Karpas-422 (cell line): ENCODE measurements around the gene CCDC57. TPM values are rescaled to one million over a fixed set of nuclear protein-coding genes. Genes with fewer than 3 reads are reported as not detected.

ENCODE experiments used
- DNase-seq: peaks from one replicate; pipeline ENCODE4 v3.0.0-alpha.2; 2015
- H2AFZ ChIP-seq: fragments of 200-600 bp; sonication (generic); 2 replicates; pipeline ENCODE4 v1.6.1; 2014; ENCODE audit warnings: antibody characterized with exemption, low read length, mixed read lengths
- H3K27ac ChIP-seq: fragments of 200-600 bp; sonication (generic); 2 replicates; pipeline ENCODE4 v1.5.1; 2014; ENCODE audit warnings: mild to moderate bottlenecking, low read length, moderate library complexity
- H3K27me3 ChIP-seq: fragments of 200-600 bp; sonication (generic); 2 replicates; pipeline ENCODE4 v1.6.1; 2014; ENCODE audit warnings: low read length, mixed read lengths
- H3K36me3 ChIP-seq: fragments of 200-600 bp; sonication (generic); 2 replicates; pipeline ENCODE4 v1.6.1; 2014; ENCODE audit warnings: low read length, mixed read lengths; ENCODE audit not compliant: insufficient read depth
- H3K4me1 ChIP-seq: fragments of 200-600 bp; sonication (generic); 2 replicates; pipeline ENCODE4 v1.6.1; 2014; ENCODE audit warnings: mild to moderate bottlenecking, low read length, mixed read lengths
- H3K4me2 ChIP-seq: fragments of 200-600 bp; sonication (generic); 2 replicates; pipeline ENCODE4 v1.6.1; 2014; ENCODE audit warnings: low read length, low read depth, mild to moderate bottlenecking; ENCODE audit not compliant: poor library complexity, severe bottlenecking
- H3K4me3 ChIP-seq: fragments of 200-600 bp; sonication (generic); 2 replicates; pipeline ENCODE4 v1.5.1; 2014; ENCODE audit warnings: mild to moderate bottlenecking, antibody characterized with exemption, low read length, mixed read lengths
- H3K79me2 ChIP-seq: fragments of 200-600 bp; sonication (generic); 2 replicates; pipeline ENCODE4 v1.6.1; 2014; ENCODE audit warnings: mild to moderate bottlenecking, low read length, mixed read lengths
- H3K9ac ChIP-seq: fragments of 200-600 bp; sonication (generic); 2 replicates; pipeline ENCODE4 v1.6.0; 2014; ENCODE audit warnings: low read length
- H3K9me2 ChIP-seq: fragments of 200-600 bp; sonication (generic), shearing (Covaris generic); replicated peaks from 2 replicates; pipeline ENCODE4 v1.6.0; 2014; ENCODE audit warnings: mild to moderate bottlenecking, low read length, moderate library complexity; ENCODE audit not compliant: insufficient read depth
- H3K9me3 ChIP-seq: fragments of 300-700, 200-600 bp; sonication (generic); 2 replicates; pipeline ENCODE4 v1.6.1; 2014; ENCODE audit warnings: low read length, mixed read lengths
- H4K20me1 ChIP-seq: fragments of 200-600 bp; sonication (generic); 2 replicates; pipeline ENCODE4 v1.6.1; 2014; ENCODE audit warnings: mild to moderate bottlenecking, antibody characterized with exemption, low read length, low read depth; ENCODE audit not compliant: insufficient read depth
- total RNA-seq: library from RNA; depleted of rRNA; stranded (reverse); fragments of >200 nt; shearing (Covaris generic); gene quantifications from 2 replicates; pipeline ENCODE4 v1.2.3, GENCODE V29; 2014; ENCODE audit warnings: low replicate concordance

CCDC57 gene
- total RNA-seq, 1 experiment from 2014 or later: 31.3 TPM

GRCh38 chr17:82079001-82079677, 133.5 kb downstream of the CCDC57 start:
- H3K36me3 ChIP-seq: peaks cover 4% of the 10 kb centered on the region; the same call in 1 of the 2 replicates
- H3K27me3 ChIP-seq: no peaks in the 10 kb centered on the region

GRCh38 chr17:82078433-82078832, 134.2 kb downstream of the CCDC57 start:
- Histone ChIP-seq H3K27ac (no peak overlapping the region), H3K9ac (no peak overlapping the region), H3K27me3 (no peaks in the 10 kb centered on the region), H4K20me1 (peaks cover 22% of the 10 kb centered on the region; the same call in 1 of the 2 replicates), H3K79me2 (no peaks in the 10 kb centered on the region), H3K36me3 (peaks cover 4% of the 10 kb centered on the region; the same call in 1 of the 2 replicates), H3K9me3 (no peaks in the 10 kb centered on the region), H3K4me1 (peaks cover 6% of the 10 kb centered on the region; the same call in 1 of the 2 replicates), H3K4me2 (no peak overlapping the region), H2AFZ (no peak overlapping the region), H3K9me2 (no peaks in the 10 kb centered on the region), H3K4me3 (no peak overlapping the region)
- no peak for DNase-seq

More at GRCh38 chr17:82079001-82079677, 133.5 kb downstream of the CCDC57 start:
- Histone ChIP-seq H4K20me1 (peaks cover 27% of the 10 kb centered on the region; the same call in 1 of the 2 replicates), H3K9me3 (no peaks in the 10 kb centered on the region), H3K9ac (no peak overlapping the region), H3K4me3 (no peak overlapping the region), H2AFZ (no peak overlapping the region), H3K4me2 (no peak overlapping the region), H3K4me1 (peaks cover 6% of the 10 kb centered on the region; the same call in 1 of the 2 replicates), H3K27ac (no peak overlapping the region), H3K79me2 (no peaks in the 10 kb centered on the region), H3K9me2 (no peaks in the 10 kb centered on the region)
- DNase-seq: no peak

- Histone ChIP-seq H3K36me3 (no peaks in the 10 kb centered on the region; the same call in 1 of the 2 replicates), H3K9ac (no peak overlapping the region), H3K27me3 (no peaks in the 10 kb centered on the region), H3K79me2 (no peaks in the 10 kb centered on the region), H3K4me3 (no peak overlapping the region), H3K9me3 (no peaks in the 10 kb centered on the region), H3K4me2 (no peak overlapping the region), H3K4me1 (peaks cover 6% of the 10 kb centered on the region; the same call in 1 of the 2 replicates), H3K27ac (no peak overlapping the region), H4K20me1 (peaks cover 19% of the 10 kb centered on the region; the same call in 1 of the 2 replicates), H3K9me2 (no peaks in the 10 kb centered on the region), H2AFZ (no peak overlapping the region)
- DNase-seq: no peak
These were observed 134.9 kb downstream of the CCDC57 start for GRCh38 chr17:82077617-82078358.

GRCh38 chr17:82076785-82077591, 135.7 kb downstream of the CCDC57 start:
- H3K27ac ChIP-seq: no peak overlapping the region
- no peak for DNase-seq
- H3K4me3 ChIP-seq: no peak overlapping the region
- H3K4me1 ChIP-seq: peaks cover 6% of the 10 kb centered on the region; the same call in 1 of the 2 replicates
- no peaks in the 10 kb centered on the region for H3K9me2 ChIP-seq
- H3K36me3 ChIP-seq: no peaks in the 10 kb centered on the region; the same call in 1 of the 2 replicates
- H3K4me2 ChIP-seq: no peak overlapping the region
- H3K79me2 ChIP-seq: no peaks in the 10 kb centered on the region
- no peaks in the 10 kb centered on the region for H3K9me3 ChIP-seq
- no peak overlapping the region for H2AFZ ChIP-seq
- no peak overlapping the region for H3K9ac ChIP-seq
- H3K27me3 ChIP-seq: no peaks in the 10 kb centered on the region
- peaks cover 19% of the 10 kb centered on the region; the same call in 1 of the 2 replicates for H4K20me1 ChIP-seq

- H3K9ac ChIP-seq: no peak overlapping the region
- no peak overlapping the region for H3K27ac ChIP-seq
- peaks cover 19% of the 10 kb centered on the region; the same call in 1 of the 2 replicates for H4K20me1 ChIP-seq
- H3K79me2 ChIP-seq: no peaks in the 10 kb centered on the region
- H3K4me1 ChIP-seq: peaks cover 6% of the 10 kb centered on the region; the same call in 1 of the 2 replicates
- no peak overlapping the region for H3K4me3 ChIP-seq
- H3K9me3 ChIP-seq: no peaks in the 10 kb centered on the region
- DNase-seq: peak; percentile 54
- no peak overlapping the region for H3K4me2 ChIP-seq
- H3K27me3 ChIP-seq: no peaks in the 10 kb centered on the region
- H3K36me3 ChIP-seq: no peaks in the 10 kb centered on the region; the same call in 1 of the 2 replicates
- H3K9me2 ChIP-seq: no peaks in the 10 kb centered on the region
- no peak overlapping the region for H2AFZ ChIP-seq
These were observed 136.4 kb downstream of the CCDC57 start for GRCh38 chr17:82076018-82076784.

- Histone ChIP-seq H3K27me3 (no peaks in the 10 kb centered on the region), H3K27ac (no peak overlapping the region), H3K36me3 (no peaks in the 10 kb centered on the region; the same call in 1 of the 2 replicates), H4K20me1 (0 out of 2 replicates have a peak, but pooled peaks cover 13% of the 10 kb centered on the region), H3K4me3 (no peak overlapping the region), H3K4me1 (peaks cover 6% of the 10 kb centered on the region; the same call in 1 of the 2 replicates), H3K79me2 (no peaks in the 10 kb centered on the region), H3K9me2 (no peaks in the 10 kb centered on the region), H2AFZ (no peak overlapping the region), H3K4me2 (no peak overlapping the region), H3K9me3 (no peaks in the 10 kb centered on the region), H3K9ac (no peak overlapping the region)
- DNase-seq: no peak
These were observed 139.2 kb downstream of the CCDC57 start for GRCh38 chr17:82073446-82073845.

- Histone ChIP-seq H3K27ac (no peak overlapping the region), H3K79me2 (no peaks in the 10 kb centered on the region), H3K36me3 (no peaks in the 10 kb centered on the region), H3K27me3 (no peaks in the 10 kb centered on the region), H4K20me1 (0 out of 2 replicates have a peak, but pooled peaks cover 7% of the 10 kb centered on the region), H3K9me2 (no peaks in the 10 kb centered on the region), H3K4me2 (no peak overlapping the region), H3K4me3 (no peak overlapping the region), H3K4me1 (peaks cover 6% of the 10 kb centered on the region; the same call in 1 of the 2 replicates), H3K9me3 (no peaks in the 10 kb centered on the region), H2AFZ (no peak overlapping the region), H3K9ac (no peak overlapping the region)
- no peak for DNase-seq
These were observed 139.8 kb downstream of the CCDC57 start for GRCh38 chr17:82072827-82073226.
